GM12873 (cell line): ENCODE results near the gene BOK.

Experiments used
- TF ChIP-seq, protein P1 (sequence below): IDR thresholded peaks from 2 replicates; pipeline ENCODE4 v1.5.1; 2012; ENCODE audit warnings: low read depth, mild to moderate bottlenecking, moderate library complexity, low read length, control low read depth; ENCODE audit not compliant: insufficient read depth; ENCODE audit errors: missing control alignments

The BOK gene

GRCh38 chr2:241554610-241555322 lies 3.8 kb upstream of the BOK start:
- TF ChIP-seq, protein P1, sequence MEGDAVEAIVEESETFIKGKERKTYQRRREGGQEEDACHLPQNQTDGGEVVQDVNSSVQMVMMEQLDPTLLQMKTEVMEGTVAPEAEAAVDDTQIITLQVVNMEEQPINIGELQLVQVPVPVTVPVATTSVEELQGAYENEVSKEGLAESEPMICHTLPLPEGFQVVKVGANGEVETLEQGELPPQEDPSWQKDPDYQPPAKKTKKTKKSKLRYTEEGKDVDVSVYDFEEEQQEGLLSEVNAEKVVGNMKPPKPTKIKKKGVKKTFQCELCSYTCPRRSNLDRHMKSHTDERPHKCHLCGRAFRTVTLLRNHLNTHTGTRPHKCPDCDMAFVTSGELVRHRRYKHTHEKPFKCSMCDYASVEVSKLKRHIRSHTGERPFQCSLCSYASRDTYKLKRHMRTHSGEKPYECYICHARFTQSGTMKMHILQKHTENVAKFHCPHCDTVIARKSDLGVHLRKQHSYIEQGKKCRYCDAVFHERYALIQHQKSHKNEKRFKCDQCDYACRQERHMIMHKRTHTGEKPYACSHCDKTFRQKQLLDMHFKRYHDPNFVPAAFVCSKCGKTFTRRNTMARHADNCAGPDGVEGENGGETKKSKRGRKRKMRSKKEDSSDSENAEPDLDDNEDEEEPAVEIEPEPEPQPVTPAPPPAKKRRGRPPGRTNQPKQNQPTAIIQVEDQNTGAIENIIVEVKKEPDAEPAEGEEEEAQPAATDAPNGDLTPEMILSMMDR: no peak

DNA sequence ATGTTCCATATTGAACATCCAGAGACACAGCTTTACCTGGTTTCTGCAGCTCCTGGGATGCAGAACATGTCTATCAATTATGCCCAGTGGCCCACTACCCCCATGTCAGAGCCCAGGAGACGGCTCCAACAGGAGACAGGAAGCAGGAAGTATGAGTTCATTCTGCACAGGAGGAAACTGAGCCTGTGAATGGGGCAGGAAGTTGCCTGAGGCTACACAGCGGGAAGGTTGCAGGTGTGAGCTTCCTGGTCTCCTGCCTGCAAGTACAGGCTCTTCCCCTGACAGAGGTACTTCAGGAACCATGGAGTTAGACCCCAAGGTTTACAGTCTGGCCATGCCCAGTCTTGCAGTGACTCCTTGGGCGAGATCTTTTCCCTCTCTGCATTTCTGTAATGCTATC lies 2.8 kb upstream of the BOK start:
- TF ChIP-seq, protein P1: no peak

- TF ChIP-seq, protein P1: no peak
These were observed 1.8 kb upstream of the BOK start for GRCh38 chr2:241556746-241557145.

DNA sequence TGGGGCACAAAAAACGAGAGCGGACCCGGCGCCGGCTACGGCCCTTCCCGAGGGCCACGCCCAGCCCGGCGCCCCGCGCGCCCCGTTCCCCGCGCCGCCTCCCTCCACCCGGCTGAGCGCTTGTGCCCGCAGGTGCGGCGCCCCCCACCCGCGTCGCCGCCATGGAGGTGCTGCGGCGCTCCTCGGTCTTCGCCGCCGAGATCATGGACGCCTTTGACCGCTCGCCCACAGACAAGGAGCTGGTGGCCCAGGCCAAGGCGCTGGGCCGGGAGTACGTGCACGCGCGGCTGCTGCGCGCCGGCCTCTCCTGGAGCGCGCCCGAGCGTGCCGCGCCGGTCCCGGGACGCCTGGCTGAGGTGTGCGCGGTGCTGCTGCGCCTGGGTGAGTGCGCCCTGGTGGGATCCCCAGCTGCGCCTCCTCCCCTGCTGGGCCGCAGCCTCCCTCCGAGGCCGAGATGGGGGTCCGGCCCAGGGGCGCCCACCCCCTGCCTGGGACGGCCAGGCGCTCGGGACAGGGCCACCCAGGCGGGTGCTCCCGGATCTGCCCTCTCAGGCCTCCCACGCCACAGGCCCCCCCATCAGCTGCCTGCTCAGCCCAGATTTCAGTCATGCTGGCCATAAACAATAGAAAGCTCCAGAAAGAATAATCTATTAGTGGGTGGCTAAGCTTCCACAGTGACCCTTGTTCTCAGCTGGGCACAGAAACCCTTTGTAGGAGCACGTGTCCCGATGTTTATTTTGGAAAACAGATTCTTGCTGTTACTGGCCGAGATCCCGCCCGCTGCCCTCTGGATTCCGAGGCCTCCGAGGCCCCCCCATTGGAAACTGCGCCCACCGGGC lies 997 bp downstream of the BOK start:
- TF ChIP-seq, protein P1: no peak

DNA sequence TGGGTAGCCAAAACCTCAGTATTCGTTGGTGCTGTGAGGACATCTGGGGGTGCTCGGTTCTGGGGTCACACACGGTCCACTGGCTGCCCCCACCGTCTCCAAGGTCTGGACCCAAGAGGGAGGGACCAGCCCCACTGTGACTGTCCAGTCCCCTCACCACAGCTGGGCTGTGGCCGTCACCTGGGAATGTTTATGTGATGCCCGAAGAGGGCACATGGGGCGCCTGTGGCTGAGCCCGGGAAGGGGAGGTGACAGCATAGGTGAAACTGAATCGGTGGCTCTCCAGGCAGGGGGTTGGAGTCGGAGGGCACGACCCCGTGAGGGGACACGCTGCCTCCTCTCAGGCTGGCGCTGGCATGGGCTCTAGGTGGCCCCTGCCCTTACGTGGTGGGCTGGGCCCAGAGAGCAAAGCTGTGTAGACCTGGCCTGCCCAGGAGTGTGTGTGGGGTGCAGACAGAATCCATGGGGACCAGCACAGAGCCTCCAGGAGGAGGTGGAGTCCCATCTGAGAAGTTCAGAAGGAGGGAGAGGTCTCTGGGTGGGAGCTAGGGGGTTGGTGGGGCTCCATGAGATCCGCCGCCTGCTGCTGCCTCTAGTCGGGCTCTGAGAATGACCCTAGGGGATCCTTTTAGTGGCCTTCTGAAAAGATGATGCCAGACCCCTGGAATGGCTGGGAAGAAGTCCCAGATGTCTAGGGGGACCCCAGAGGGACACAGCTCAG lies 1.8 kb downstream of the BOK start:
- TF ChIP-seq, protein P1: no peak

- TF ChIP-seq, protein P1: no peak
These were observed 2.4 kb downstream of the BOK start for GRCh38 chr2:241560883-241561474.
